Gastrocnemius medialis (tissue), 4 donors: ENCODE data around the gene GSK3B. TPM values are rescaled to one million over a fixed set of nuclear protein-coding genes. Genes with fewer than 3 reads are reported as not detected.

Source experiments
- ATAC-seq, 2 donors: fragments of 150-250 bp; one replicate each; pipeline ENCODE4 v1.9.1; 2016
- DNase-seq, 2 donors: peaks; one replicate each; pipeline ENCODE4 v3.0.0-alpha.2; 2019
- H3K27ac ChIP-seq, 4 donors: fragments of 200-600 bp; sonication (generic); 1 replicate in 1 of 4; 2 replicates in 3 of 4; pipeline ENCODE4 v1.5.1; 2016 to 2018; ENCODE audit warnings: mild to moderate bottlenecking in 2 of 4, moderate library complexity in 1 of 4
- H3K27me3 ChIP-seq, 3 donors: fragments of 200-600 bp; sonication (generic) in 2 of 3; 1 replicate in 1 of 3; 2 replicates in 2 of 3; pipeline versions ENCODE4 v1.5.1 to v1.6.0; 2016 to 2019; ENCODE audit warnings: mild to moderate bottlenecking in 1 of 3, moderate library complexity in 1 of 3
- H3K36me3 ChIP-seq, 2 donors: fragments of 200-600 bp; sonication (generic) in 1 of 2; one replicate each; pipeline ENCODE4 v1.5.1; 2017 to 2018
- H3K4me1 ChIP-seq, 2 donors: fragments of 200-600 bp; sonication (generic) in 1 of 2; one replicate each; pipeline ENCODE4 v1.5.1; 2016 to 2017; ENCODE audit warnings: mild to moderate bottlenecking in 2 of 2
- H3K4me3 ChIP-seq, 4 donors: fragments of 200-600 bp; sonication (generic) in 3 of 4; 1 replicate in 1 of 4; 2 replicates in 3 of 4; pipeline ENCODE4 v1.5.1; 2016 to 2019; ENCODE audit warnings: mild to moderate bottlenecking in 2 of 4
- H3K9me3 ChIP-seq, 3 donors: fragments of 200-600 bp; sonication (generic) in 2 of 3; 1 replicate in 1 of 3; 2 replicates in 2 of 3; pipeline ENCODE4 v1.5.1; 2016 to 2019
- CTCF ChIP-seq, 5 experiments: fragments of 450-650 bp in 3 of 5; fragments of 200-600 bp in 2 of 5; sonication (generic) in 2 of 5; IDR thresholded peaks in 4 of 5; conservative IDR thresholded peaks in 1 of 5; 1 replicate in 4 of 5; 2 replicates in 1 of 5; pipeline ENCODE4 v1.5.1; 2016 to 2019; ENCODE audit warnings: antibody characterized with exemption in 5 of 5, mild to moderate bottlenecking in 3 of 5, moderate library complexity in 3 of 5
- POLR2A ChIP-seq, 2 donors: fragments of 450-650 bp; IDR thresholded peaks; one replicate each; pipeline ENCODE4 v1.6.1; 2017; ENCODE audit warnings: antibody characterized with exemption in 2 of 2, mild to moderate bottlenecking in 2 of 2, moderate library complexity in 2 of 2
- in situ Hi-C, 4 donors: fragments of 200-750 bp; cut with MboI; loops; one replicate each; pipeline versions ENCODE4 v1.15.0 to v1.8.0; 2017; ENCODE audit warnings: low sequenced_read_pairs in 4 of 4
- intact Hi-C: fragments of 100-400 bp; cut with DNase I; formaldehyde crosslinking; loops from one replicate; pipeline ENCODE4 v1.15.1; 2023; ENCODE audit warnings: low total_unique reads
- total RNA-seq, 4 donors: library from RNA; depleted of rRNA; stranded (reverse); fragments of >200 nt; gene quantifications; one replicate each; pipeline versions ENCODE4 v1.1.0 to v1.2.3, GENCODE V29; 2016

The GSK3B gene
- total RNA-seq, 4 donors from 2014 or later, result 30.7 to 47.4 (median 35.4) TPM

- Histone ChIP-seq H3K27ac (no peak overlapping the region), H3K4me3 (no peak overlapping the region), H3K27me3 (no peaks in the 10 kb centered on the region), H3K36me3 (no peaks in the 10 kb centered on the region), H3K4me1 (no peaks in the 10 kb centered on the region), H3K9me3 (no peaks in the 10 kb centered on the region)
- TF ChIP-seq CTCF (IDR thresholded peaks at IDR 0.05 in 4 of 5, conservative IDR thresholded peaks at IDR 0.05 in 1 of 5), result no peak
- no peak for TF ChIP-seq POLR2A (IDR thresholded peaks at IDR 0.05)
- ATAC-seq (no peak), DNase-seq (no peak)
- intact Hi-C loops (no loop called here), in situ Hi-C loops (no loop called here)
Observed at GRCh38 chr3:120129051-120129450, 34.8 kb upstream of the GSK3B start.

- no peak overlapping the region for H3K4me3 ChIP-seq
- ATAC-seq (no peak), DNase-seq (no peak)
- no peaks in the 10 kb centered on the region for H3K4me1 ChIP-seq
- in situ Hi-C loops (no loop called here), intact Hi-C loops (no loop called here)
- no peaks in the 10 kb centered on the region for H3K27me3 ChIP-seq
- no peak for TF ChIP-seq POLR2A (IDR thresholded peaks at IDR 0.05)
- no peaks in the 10 kb centered on the region for H3K36me3 ChIP-seq
- H3K9me3 ChIP-seq, result no peaks in the 10 kb centered on the region
- no peak overlapping the region for H3K27ac ChIP-seq
Observed at GRCh38 chr3:120125992-120126391, 31.7 kb upstream of the GSK3B start.

- no peak for ATAC-seq
- in situ Hi-C loops, result no loop called here
- Histone ChIP-seq H3K4me3 (no peak overlapping the region), H3K4me1 (no peaks in the 10 kb centered on the region), H3K36me3 (no peaks in the 10 kb centered on the region), H3K27me3 (no peaks in the 10 kb centered on the region), H3K9me3 (no peaks in the 10 kb centered on the region), H3K27ac (no peak overlapping the region)
- no peak for DNase-seq
- intact Hi-C loops, result no loop called here
- TF ChIP-seq POLR2A (IDR thresholded peaks at IDR 0.05), result no peak
- TF ChIP-seq CTCF (IDR thresholded peaks at IDR 0.05 in 4 of 5, conservative IDR thresholded peaks at IDR 0.05 in 1 of 5), result no peak
Observed at GRCh38 chr3:120119846-120120510, 25.7 kb upstream of the GSK3B start.

- no peak for DNase-seq
- H3K4me1 ChIP-seq, result no peaks in the 10 kb centered on the region
- TF ChIP-seq CTCF (IDR thresholded peaks at IDR 0.05 in 4 of 5, conservative IDR thresholded peaks at IDR 0.05 in 1 of 5) (no peak), POLR2A (IDR thresholded peaks at IDR 0.05) (no peak)
- in situ Hi-C loops (no loop called here), intact Hi-C loops (no loop called here)
- H3K27ac ChIP-seq, result no peak overlapping the region
- no peak for ATAC-seq
- no peaks in the 10 kb centered on the region for H3K36me3 ChIP-seq
- H3K9me3 ChIP-seq, result no peaks in the 10 kb centered on the region
- no peaks in the 10 kb centered on the region for H3K27me3 ChIP-seq
- no peak overlapping the region for H3K4me3 ChIP-seq
Observed at GRCh38 chr3:120114981-120115380, 20.7 kb upstream of the GSK3B start.

- no peak for ATAC-seq
- no peak for DNase-seq
- Histone ChIP-seq H3K27ac (no peak overlapping the region), H3K36me3 (no peaks in the 10 kb centered on the region), H3K9me3 (no peaks in the 10 kb centered on the region), H3K4me1 (no peaks in the 10 kb centered on the region), H3K27me3 (no peaks in the 10 kb centered on the region), H3K4me3 (no peak overlapping the region)
- intact Hi-C loops (no loop called here), in situ Hi-C loops (no loop called here)
- no peak for TF ChIP-seq CTCF (IDR thresholded peaks at IDR 0.05 in 4 of 5, conservative IDR thresholded peaks at IDR 0.05 in 1 of 5)
- no peak for TF ChIP-seq POLR2A (IDR thresholded peaks at IDR 0.05)
Observed at GRCh38 chr3:120114376-120114775, 20.1 kb upstream of the GSK3B start.
